A549 (cell line): ENCODE data around the gene ATP8A2.

Experiments used
- CBX8 ChIP-seq: fragments of 200-600 bp; sonication (generic); IDR thresholded peaks from 2 replicates; pipeline ENCODE4 v1.6.1; 2016
- CEBPB ChIP-seq, 2 experiments: fragments of >200 bp in 1 of 2; sonication (Bioruptor Twin) in 1 of 2; formaldehyde crosslinking in 1 of 2; IDR thresholded peaks; 2 replicates each; pipeline ENCODE4 v1.6.1; 2012 to 2016
- CHD2 ChIP-seq: fragments of 150-350 bp; IDR thresholded peaks from 2 replicates; pipeline ENCODE4 v1.6.1; 2014; ENCODE audit warnings: low read length; ENCODE audit not compliant: partially characterized antibody
- CTCF ChIP-seq: fragments of >200 bp; sonication (Bioruptor Twin); formaldehyde crosslinking; IDR thresholded peaks from 3 replicates; pipeline ENCODE4 v1.5.1; 2016
- EP300 ChIP-seq, 2 experiments: fragments of >200 bp; sonication (Bioruptor Twin); formaldehyde crosslinking; IDR thresholded peaks; 2 replicates in 1 of 2; 3 replicates in 1 of 2; pipeline ENCODE4 v1.6.1; 2016 to 2017
- HEYL ChIP-seq: fragments of 250-450 bp; sonication (Bioruptor Pico); IDR thresholded peaks from 2 replicates; pipeline ENCODE4 v1.8.0; 2021; ENCODE audit warnings: mild to moderate bottlenecking, moderate library complexity
- NR3C1 ChIP-seq: fragments of >200 bp; sonication (Bioruptor Twin); formaldehyde crosslinking; IDR thresholded peaks from 3 replicates; pipeline ENCODE4 v1.6.1; 2017
- PHF8 ChIP-seq: fragments of 200-600 bp; sonication (generic); IDR thresholded peaks from 2 replicates; pipeline ENCODE4 v1.6.1; 2016; ENCODE audit warnings: low read depth, mild to moderate bottlenecking, antibody characterized with exemption, moderate library complexity, borderline replicate concordance
- POLR2A ChIP-seq: IDR thresholded peaks from 2 replicates; pipeline ENCODE4 v1.6.1; 2012; ENCODE audit warnings: mild to moderate bottlenecking, low read length
- RAD21 ChIP-seq, 2 experiments: fragments of >200 bp in 1 of 2; sonication (Bioruptor Twin) in 1 of 2; formaldehyde crosslinking in 1 of 2; IDR thresholded peaks in 1 of 2; conservative IDR thresholded peaks in 1 of 2; 2 replicates in 1 of 2; 3 replicates in 1 of 2; pipeline ENCODE4 v1.6.1; 2012 to 2018; ENCODE audit warnings: inconsistent platforms in 1 of 2
- RARB ChIP-seq: fragments of 250-450 bp; sonication (Bioruptor Pico); IDR thresholded peaks from 2 replicates; pipeline ENCODE4 v1.8.0; 2021; ENCODE audit warnings: mild to moderate bottlenecking, moderate library complexity
- ZFP36 ChIP-seq: fragments of 450-650 bp; IDR thresholded peaks from 2 replicates; pipeline ENCODE4 v1.6.1; 2014; ENCODE audit warnings: borderline replicate concordance; ENCODE audit not compliant: partially characterized antibody

- TF ChIP-seq CTCF: no peak
- TF ChIP-seq RARB (CRISPR knock-in tag): no peak
- TF ChIP-seq POLR2A: no peak
- TF ChIP-seq EP300 (IDR thresholded peaks at IDR 0.05): no peak
- no peak for TF ChIP-seq ZFP36
- no peak for TF ChIP-seq HEYL
- no peak for TF ChIP-seq CHD2
- TF ChIP-seq CEBPB (IDR thresholded peaks at IDR 0.05): no peak
- no peak for TF ChIP-seq NR3C1
- TF ChIP-seq RAD21 (conservative IDR thresholded peaks at IDR 0.05 in 1 of 2, IDR thresholded peaks at IDR 0.05 in 1 of 2): no peak
- TF ChIP-seq PHF8: no peak
- no peak for TF ChIP-seq CBX8
These were observed 287.5 kb downstream of the ATP8A2 start for GRCh38 chr13:25659091-25659795.
